ENCODE measurements around the gene ANKHD1. TPM values are rescaled to one million over a fixed set of nuclear protein-coding genes. Genes with fewer than 3 reads are reported as not detected.

ANKHD1 gene
- polyA plus RNA-seq, 3 donors = 29.0 to 110 (median 43.6) TPM

DNA sequence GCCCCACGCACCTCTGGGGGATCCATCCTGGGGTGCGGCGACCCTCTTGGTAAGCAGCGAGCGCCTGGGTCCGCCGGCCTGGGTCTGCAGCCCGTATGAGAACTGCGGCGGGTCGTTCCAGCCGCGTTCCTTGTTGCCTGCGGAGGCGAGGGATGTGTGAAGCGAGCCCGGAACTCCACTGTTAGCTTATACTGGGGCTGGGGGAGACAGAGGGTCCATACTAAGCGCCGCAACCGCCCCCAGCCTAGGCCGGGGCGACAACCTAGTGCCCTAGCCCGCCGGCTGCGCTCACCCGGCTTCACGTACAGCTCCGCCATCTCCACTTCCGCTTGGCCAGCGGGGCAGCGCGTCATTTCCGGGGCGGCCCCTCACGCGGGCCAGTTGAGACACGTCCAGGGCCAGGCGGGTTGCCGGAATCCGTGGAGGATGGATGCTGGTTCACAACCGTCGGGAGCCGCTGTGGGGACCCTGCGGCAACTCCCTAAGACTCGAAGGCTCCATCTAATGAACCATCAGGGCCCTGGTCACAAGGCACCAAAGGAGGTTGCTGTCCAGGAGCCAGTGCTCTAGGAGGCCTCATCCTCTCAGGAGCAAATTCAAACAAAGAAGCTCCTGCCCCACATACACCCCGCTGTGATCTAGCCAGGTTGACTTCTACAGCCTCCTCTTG, 155.6 kb downstream of the ANKHD1 start, which contains the start of gene SRA1:
Gene SRA1, minus strand, starts transcription at position 338 of the 670 bp plus-strand sequence. Its CDS starts 21 bp downstream, at position 317.
- H3K4me1 ChIP-seq (ENCODE audit: control insufficient read depth in 1 of 2, insufficient read depth in 2 of 2, low read length in 2 of 2) = peaks cover 45 to 61% of the 10 kb centered on the region in 2 donors
- peaks cover 15 to 28% of the 10 kb centered on the region in 2 donors for H3K36me3 ChIP-seq (replicated peaks in 1 of 2; ENCODE audit: control insufficient read depth in 1 of 2, insufficient read depth in 2 of 2, low read length in 2 of 2)
- TF ChIP-seq, protein P1, sequence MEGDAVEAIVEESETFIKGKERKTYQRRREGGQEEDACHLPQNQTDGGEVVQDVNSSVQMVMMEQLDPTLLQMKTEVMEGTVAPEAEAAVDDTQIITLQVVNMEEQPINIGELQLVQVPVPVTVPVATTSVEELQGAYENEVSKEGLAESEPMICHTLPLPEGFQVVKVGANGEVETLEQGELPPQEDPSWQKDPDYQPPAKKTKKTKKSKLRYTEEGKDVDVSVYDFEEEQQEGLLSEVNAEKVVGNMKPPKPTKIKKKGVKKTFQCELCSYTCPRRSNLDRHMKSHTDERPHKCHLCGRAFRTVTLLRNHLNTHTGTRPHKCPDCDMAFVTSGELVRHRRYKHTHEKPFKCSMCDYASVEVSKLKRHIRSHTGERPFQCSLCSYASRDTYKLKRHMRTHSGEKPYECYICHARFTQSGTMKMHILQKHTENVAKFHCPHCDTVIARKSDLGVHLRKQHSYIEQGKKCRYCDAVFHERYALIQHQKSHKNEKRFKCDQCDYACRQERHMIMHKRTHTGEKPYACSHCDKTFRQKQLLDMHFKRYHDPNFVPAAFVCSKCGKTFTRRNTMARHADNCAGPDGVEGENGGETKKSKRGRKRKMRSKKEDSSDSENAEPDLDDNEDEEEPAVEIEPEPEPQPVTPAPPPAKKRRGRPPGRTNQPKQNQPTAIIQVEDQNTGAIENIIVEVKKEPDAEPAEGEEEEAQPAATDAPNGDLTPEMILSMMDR (IDR thresholded peaks at IDR 0.05) = no peak
- H3K9me3 ChIP-seq (replicated peaks in 1 of 2; ENCODE audit: control insufficient read depth in 1 of 2, insufficient read depth in 1 of 2, low read length in 2 of 2) = no peaks in the 10 kb centered on the region
- Mint-ChIP-seq H3K9me3 (peaks cover 0 to 2% (median 0%) of the 10 kb centered on the region in 7 donors), H3K27ac (peak within 1 kb of the TSS; percentile 89 to 99 (median 98)), H3K27me3 (ENCODE audit: low read depth in 3 of 3) (peaks cover 0 to 5% (median 0%) of the 10 kb centered on the region in 3 donors), H3K4me3 (peak within 1 kb of the TSS; percentile 86 to 96), H3K36me3 (peaks cover 59 to 65% of the 10 kb centered on the region in 2 donors), H3K4me1 (peaks cover 58% of the 10 kb centered on the region)
- DNase-seq = peak; percentile 92 to 94 (median 93)
- H4K20me1 ChIP-seq (ENCODE audit: insufficient read depth, low read length) = peaks cover 50% of the 10 kb centered on the region
- peak within 1 kb of the TSS; percentile 82 to 88 (median 87) for H3K4me3 ChIP-seq (replicated peaks in 1 of 3; ENCODE audit: low read depth in 2 of 3, low read length in 3 of 3)
- H3K79me2 ChIP-seq (ENCODE audit: insufficient read depth, low read length) = peaks cover 49% of the 10 kb centered on the region
- 2% methylated on average over 39 of the region's 46 CpGs for WGBS (ENCODE audit: insufficient coverage)
- H2AFZ ChIP-seq (ENCODE audit: insufficient read depth, low read depth, low read length, poor library complexity, severe bottlenecking) = peak within 1 kb of the TSS; percentile 36
- H3K27ac ChIP-seq (ENCODE audit: low read depth in 1 of 2, low read length in 2 of 2) = peak within 1 kb of the TSS; percentile 88 to 94
- peak within 1 kb of the TSS; percentile 82 for H3K4me2 ChIP-seq (replicated peaks; ENCODE audit: extremely low read depth, low read length, poor library complexity, severe bottlenecking)
- no peaks in the 10 kb centered on the region for H3K27me3 ChIP-seq (ENCODE audit: control insufficient read depth in 2 of 2, insufficient read depth in 2 of 2, low read length in 2 of 2)
- intact Hi-C loops (cut with micrococcal nuclease) = loop anchor here in 1 of 2 donors (5.0 kb wide), 1 partner anchor 45 kb away; no protein-coding TSS in a partner anchor
- H3K9ac ChIP-seq (ENCODE audit: insufficient read depth, low read length, poor library complexity, severe bottlenecking) = peak within 1 kb of the TSS; percentile 92

DNA sequence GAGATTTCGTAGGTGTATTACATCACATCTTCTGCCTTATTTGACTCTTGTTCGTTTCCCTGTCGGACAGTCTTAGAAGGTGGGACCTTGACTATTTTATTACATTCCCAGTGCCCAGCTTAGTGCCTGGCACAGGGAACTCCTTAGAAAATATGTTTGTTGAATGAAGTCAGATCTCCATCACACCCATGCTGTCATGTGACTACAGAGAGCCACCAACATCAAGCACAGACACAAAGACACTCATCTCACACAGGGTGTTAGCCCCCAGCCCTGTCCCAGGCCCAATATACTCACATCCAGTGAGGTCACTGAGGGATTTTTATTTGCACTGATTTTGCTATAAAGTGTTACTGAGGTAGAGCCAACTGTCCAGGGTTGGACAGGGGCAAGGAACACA, 156.3 kb downstream of the ANKHD1 start:
- Histone ChIP-seq H3K9me3 (replicated peaks in 1 of 2; ENCODE audit: control insufficient read depth in 1 of 2, insufficient read depth in 1 of 2, low read length in 2 of 2) (no peaks in the 10 kb centered on the region), H3K4me3 (replicated peaks in 1 of 3; ENCODE audit: low read depth in 2 of 3, low read length in 3 of 3) (peak overlapping the region in 1 of 3 experiments; percentile 87), H3K27me3 (ENCODE audit: control insufficient read depth in 2 of 2, insufficient read depth in 2 of 2, low read length in 2 of 2) (no peaks in the 10 kb centered on the region), H3K79me2 (ENCODE audit: insufficient read depth, low read length) (peaks cover 45% of the 10 kb centered on the region), H3K4me1 (ENCODE audit: control insufficient read depth in 1 of 2, insufficient read depth in 2 of 2, low read length in 2 of 2) (peaks cover 44 to 63% of the 10 kb centered on the region in 2 donors), H3K36me3 (replicated peaks in 1 of 2; ENCODE audit: control insufficient read depth in 1 of 2, insufficient read depth in 2 of 2, low read length in 2 of 2) (peaks cover 15 to 25% of the 10 kb centered on the region in 2 donors), H4K20me1 (ENCODE audit: insufficient read depth, low read length) (peaks cover 51% of the 10 kb centered on the region), H3K27ac (ENCODE audit: low read depth in 1 of 2, low read length in 2 of 2) (peak overlapping the region; percentile 88 to 94), H3K9ac (ENCODE audit: insufficient read depth, low read length, poor library complexity, severe bottlenecking) (no peak overlapping the region), H3K4me2 (replicated peaks; ENCODE audit: extremely low read depth, low read length, poor library complexity, severe bottlenecking) (peak overlapping the region; percentile 82), H2AFZ (ENCODE audit: insufficient read depth, low read depth, low read length, poor library complexity, severe bottlenecking) (no peak overlapping the region)
- H3K27me3 Mint-ChIP-seq (ENCODE audit: low read depth in 3 of 3) = peaks cover 0 to 5% (median 0%) of the 10 kb centered on the region in 3 donors
- TF ChIP-seq, protein P1 (IDR thresholded peaks at IDR 0.05) = no peak
- peak overlapping the region in 1 of 2 donors; percentile 86 for H3K4me3 Mint-ChIP-seq
- intact Hi-C loops (cut with micrococcal nuclease) = loop anchor here in 1 of 2 donors (5.0 kb wide), 1 partner anchor 44 kb away; no protein-coding TSS in a partner anchor
- 94% methylated on average over 2 of the region's 3 CpGs for WGBS (ENCODE audit: insufficient coverage)
- peaks cover 61% of the 10 kb centered on the region for H3K4me1 Mint-ChIP-seq
- peaks cover 0 to 2% (median 0%) of the 10 kb centered on the region in 7 donors for H3K9me3 Mint-ChIP-seq
- peak overlapping the region; percentile 89 to 99 (median 98) for H3K27ac Mint-ChIP-seq
- H3K36me3 Mint-ChIP-seq = peaks cover 55 to 63% of the 10 kb centered on the region in 2 donors
- peak in 1 of 3 donors; percentile 19 for DNase-seq

Data from CD14-positive monocyte (primary cell).